Inflammatory macrophage (primary cell): ENCODE measurements around the gene TTLL1.
A peak's percentile ranks its signal among the peaks of the same experiment; 100 is the strongest.

Source experiments
- DNase-seq, 2 donors: peaks; one replicate each; pipeline ENCODE4 v3.0.0-alpha.2; 2020 to 2022

The TTLL1 gene

DNA sequence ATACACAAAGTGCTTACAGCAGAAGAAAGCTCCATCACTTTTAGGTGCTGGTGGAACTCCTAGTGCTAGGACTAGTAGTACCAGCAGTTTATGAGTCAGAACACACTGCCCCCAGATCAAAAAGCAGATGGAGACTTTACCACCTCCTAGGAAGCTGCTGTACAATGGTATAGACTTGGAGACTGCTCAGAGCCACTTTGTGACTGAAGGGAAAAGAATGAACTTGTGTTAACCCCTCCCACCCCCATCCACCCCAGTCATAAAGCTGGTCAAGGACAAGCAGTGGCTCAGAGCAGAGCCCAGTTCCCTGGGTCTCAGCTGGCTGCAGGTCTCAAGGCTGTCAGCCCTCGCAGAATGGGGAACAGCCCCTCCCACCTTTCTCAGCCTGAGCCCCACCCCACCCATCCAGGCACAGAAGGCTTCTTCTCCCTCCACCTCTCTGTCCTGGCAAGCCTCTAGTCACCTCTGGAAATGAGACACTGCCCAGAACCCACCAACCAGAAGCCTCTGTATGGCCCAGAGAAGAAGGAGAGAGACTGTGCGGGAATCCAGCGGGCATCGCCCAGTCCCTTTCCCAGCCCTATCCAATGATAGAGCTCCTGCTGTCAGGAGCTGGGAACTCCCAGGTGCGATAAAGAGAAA lies 98.1 kb downstream of the TTLL1 start:
- peak in 1 of 2 donors; percentile 50 for DNase-seq

DNA sequence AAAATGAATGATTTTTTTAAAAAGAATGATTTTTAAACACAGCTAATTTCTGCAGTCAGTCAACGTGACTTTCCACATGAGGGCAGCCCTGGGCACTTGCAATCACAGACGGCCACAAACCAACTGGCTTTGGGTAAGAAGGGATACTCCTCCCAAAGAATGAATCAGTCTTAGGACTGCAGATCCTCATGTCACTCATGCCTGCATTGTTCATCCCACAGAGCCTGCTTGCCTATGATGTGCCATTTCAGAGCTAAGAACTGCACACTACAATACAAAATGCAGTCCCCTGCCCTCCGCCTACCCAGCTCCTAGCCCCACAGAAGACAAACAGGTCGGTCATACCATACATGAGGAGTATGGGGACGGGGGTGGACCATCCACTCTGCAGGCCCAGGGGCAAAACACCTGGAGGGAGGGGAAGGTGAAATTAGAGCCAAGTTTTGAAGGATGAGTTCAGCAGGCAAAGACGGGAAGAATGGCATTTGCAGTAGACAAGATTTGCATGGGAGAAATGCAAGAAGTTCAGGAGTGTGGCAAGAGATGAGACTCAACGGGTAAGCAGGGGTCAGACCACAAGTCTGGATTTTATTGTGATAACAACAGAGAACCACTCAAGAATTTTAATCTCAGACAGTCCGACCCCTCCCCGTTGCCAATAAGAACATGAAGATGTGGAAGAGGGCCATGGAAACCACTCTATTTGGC lies 98.9 kb downstream of the TTLL1 start:
- DNase-seq: peak; percentile 75 to 88
